A549 (cell line): ENCODE data around the gene CKAP5. TPM values are rescaled to one million over a fixed set of nuclear protein-coding genes. Genes with fewer than 3 reads are reported as not detected.
A peak's percentile ranks its signal among the peaks of the same experiment; 100 is the strongest.

Experiments
- ATAC-seq, 2 experiments: fragments of 200-7000 bp in 1 of 2; fragments of >200 bp in 1 of 2; cut with Nextera tagmentation in 1 of 2; cut with Tn5 transposase in 1 of 2; 3 replicates each; pipeline versions ENCODE4 v1.8.0 to v1.9.1; 2018 to 2020; ENCODE audit warnings: mild to moderate bottlenecking in 1 of 2, moderate library complexity in 1 of 2
- CTCF ChIA-PET: fragments of 300-600 bp; sonication (Branson Sonifier 250); formaldehyde crosslinking; extraction: SDS; loops from one replicate; lab custom pipeline; 2021; ENCODE audit warnings: antibody characterized with exemption, inconsistent platforms; lab: Yijun Ruan, JAX
- POLR2A ChIA-PET: fragments of 350-600 bp; formaldehyde crosslinking; extraction: SDS; loops from one replicate; lab custom pipeline; 2021; ENCODE audit warnings: antibody characterized with exemption, inconsistent platforms; lab: Yijun Ruan, JAX
- DNase-seq, 2 experiments: peaks; one replicate each; pipeline versions ENCODE4 v3.0.0 to v3.0.0-alpha.2; 2011 to 2016; ENCODE audit warnings: low read depth in 1 of 2, low spot score in 1 of 2
- FAIRE-seq: peaks from 2 replicates; lab custom pipeline; 2011; peaks lifted over from hg19 to GRCh38; lab: Jason Lieb, UNC
- H3K27ac ChIP-seq, 2 experiments: fragments of >200 bp; sonication (Bioruptor Twin); formaldehyde crosslinking; 3 replicates each; pipeline ENCODE4 v1.5.1; 2016 to 2017
- H3K4me1 ChIP-seq: fragments of >200 bp; sonication (Bioruptor Twin); formaldehyde crosslinking; 3 replicates; pipeline ENCODE4 v1.6.1; 2016
- H3K4me2 ChIP-seq: fragments of >200 bp; sonication (Bioruptor Twin); formaldehyde crosslinking; 3 replicates; pipeline ENCODE4 v1.6.1; 2016
- H3K4me3 ChIP-seq: fragments of >200 bp; sonication (Bioruptor Twin); formaldehyde crosslinking; 3 replicates; pipeline ENCODE4 v1.5.1; 2016
- H3K9me3 ChIP-seq: fragments of >200 bp; sonication (Bioruptor Twin); formaldehyde crosslinking; 3 replicates; pipeline ENCODE4 v1.6.1; 2016
- ATOH8 ChIP-seq: fragments of 250-450 bp; sonication (Bioruptor Pico); IDR thresholded peaks from 2 replicates; pipeline ENCODE4 v1.5.0; 2020; ENCODE audit warnings: low read depth, mild to moderate bottlenecking, moderate library complexity
- BCL3 ChIP-seq: fragments of >200 bp; sonication (Bioruptor Twin); formaldehyde crosslinking; IDR thresholded peaks from 3 replicates; pipeline ENCODE4 v1.6.1; 2016
- BHLHE40 ChIP-seq: IDR thresholded peaks from 2 replicates; pipeline ENCODE4 v1.6.1; 2012; ENCODE audit warnings: low read depth, low read length, inconsistent platforms
- CEBPB ChIP-seq, 2 experiments: fragments of >200 bp in 1 of 2; sonication (Bioruptor Twin) in 1 of 2; formaldehyde crosslinking in 1 of 2; IDR thresholded peaks; 2 replicates each; pipeline ENCODE4 v1.6.1; 2012 to 2016
- CHD2 ChIP-seq: fragments of 150-350 bp; IDR thresholded peaks from 2 replicates; pipeline ENCODE4 v1.6.1; 2014; ENCODE audit warnings: low read length; ENCODE audit not compliant: partially characterized antibody
- CHD4 ChIP-seq: fragments of 200-600 bp; sonication (generic); IDR thresholded peaks from 2 replicates; pipeline ENCODE4 v1.6.1; 2016; ENCODE audit warnings: antibody characterized with exemption, mild to moderate bottlenecking, borderline replicate concordance
- EP300 ChIP-seq, 2 experiments: fragments of >200 bp; sonication (Bioruptor Twin); formaldehyde crosslinking; IDR thresholded peaks; 2 replicates in 1 of 2; 3 replicates in 1 of 2; pipeline ENCODE4 v1.6.1; 2016 to 2017
- FOXS1 ChIP-seq: fragments of 250-450 bp; sonication (Bioruptor Pico); IDR thresholded peaks from 2 replicates; pipeline ENCODE4 v1.5.0; 2020; ENCODE audit warnings: mild to moderate bottlenecking, moderate library complexity
- HDAC2 ChIP-seq: fragments of 200-600 bp; sonication (generic); IDR thresholded peaks from 2 replicates; pipeline ENCODE4 v1.6.1; 2016
- HES2 ChIP-seq: fragments of >200 bp; sonication (Bioruptor Twin); formaldehyde crosslinking; IDR thresholded peaks from 2 replicates; pipeline ENCODE4 v1.6.1; 2016
- KDM5A ChIP-seq: fragments of 200-600 bp; sonication (generic); IDR thresholded peaks from 2 replicates; pipeline ENCODE4 v1.6.1; 2016; ENCODE audit warnings: antibody characterized with exemption, mild to moderate bottlenecking
- NR3C1 ChIP-seq: fragments of >200 bp; sonication (Bioruptor Twin); formaldehyde crosslinking; IDR thresholded peaks from 3 replicates; pipeline ENCODE4 v1.6.1; 2017
- PBX3 ChIP-seq: IDR thresholded peaks from 2 replicates; pipeline ENCODE4 v1.6.1; 2012
- PHF8 ChIP-seq: fragments of 200-600 bp; sonication (generic); IDR thresholded peaks from 2 replicates; pipeline ENCODE4 v1.6.1; 2016; ENCODE audit warnings: low read depth, mild to moderate bottlenecking, antibody characterized with exemption, moderate library complexity, borderline replicate concordance
- POLR2A ChIP-seq: IDR thresholded peaks from 2 replicates; pipeline ENCODE4 v1.6.1; 2012; ENCODE audit warnings: mild to moderate bottlenecking, low read length
- POLR2AphosphoS2 ChIP-seq: conservative IDR thresholded peaks from 2 replicates; pipeline ENCODE4 v1.6.1; 2012; ENCODE audit warnings: low read length, improper control_type of control experiment, inconsistent platforms
- RARB ChIP-seq: fragments of 250-450 bp; sonication (Bioruptor Pico); IDR thresholded peaks from 2 replicates; pipeline ENCODE4 v1.8.0; 2021; ENCODE audit warnings: mild to moderate bottlenecking, moderate library complexity
- SREBF2 ChIP-seq: fragments of 450-650 bp; IDR thresholded peaks from 2 replicates; pipeline ENCODE4 v1.6.1; 2014; ENCODE audit warnings: mild to moderate bottlenecking, moderate library complexity
- TFCP2L1 ChIP-seq: fragments of 250-450 bp; sonication (Bioruptor Pico); IDR thresholded peaks from 2 replicates; pipeline ENCODE4 v1.5.0; 2021; ENCODE audit warnings: mild to moderate bottlenecking
- USF2 ChIP-seq: fragments of 450-650 bp; IDR thresholded peaks from 2 replicates; pipeline ENCODE4 v1.6.1; 2014; ENCODE audit warnings: antibody characterized with exemption
- ZC3H11A ChIP-seq: fragments of 450-650 bp; IDR thresholded peaks from 2 replicates; pipeline ENCODE4 v1.6.1; 2014; ENCODE audit warnings: antibody characterized with exemption, mild to moderate bottlenecking
- ZNF302 ChIP-seq: fragments of 250-450 bp; sonication (Bioruptor Pico); IDR thresholded peaks from 2 replicates; pipeline ENCODE4 v1.9.0; 2021; ENCODE audit warnings: inconsistent platforms, mild to moderate bottlenecking, moderate library complexity
- WGBS: methylation state at CpG from one replicate; pipeline ENCODE4 v1.1.6; 2017; ENCODE audit errors: missing lambda C conversion rate; 5-methylcytosine and 5-hydroxymethylcytosine counted together
- polyA plus RNA-seq, 4 experiments: library from polyadenylated mRNA; depleted of rRNA in 3 of 4; stranded (reverse); fragments of >200 nt; fragmentation: RNase III in 1 of 4; extraction: RNeasy Plus Mini Kit Qiagen cat#74134 plus additional on column Dnase treatment in 1 of 4; gene quantifications; 2 replicates in 3 of 4; 3 replicates in 1 of 4; pipeline ENCODE4 v1.2.3, GENCODE V29; 2011 to 2017

The CKAP5 gene
- polyA plus RNA-seq, 2 of the 4 experiments (the other 2 are of a cell fraction): 66.3 to 173 TPM

GRCh38 chr11:46705070-46705688, 140.9 kb downstream of the CKAP5 start:
- H3K4me3 ChIP-seq: no peak overlapping the region
- DNase-seq: no peak
- no peak for FAIRE-seq
- ChIA-PET POLR2A (no interaction called here), CTCF (interaction anchor here (1.0 to 1.6 kb wide), 2 partner anchors 8 to 474 kb away, joined by 3 read pairs; no protein-coding TSS in a partner anchor)
- peaks cover 22% of the 10 kb centered on the region for H3K4me1 ChIP-seq
- no peak overlapping the region for H3K4me2 ChIP-seq
- no peak overlapping the region for H3K27ac ChIP-seq
- 98% methylated on average over 30 of the region's 31 CpGs for WGBS
- no peak for TF ChIP-seq TFCP2L1 (CRISPR knock-in tag)
- no peaks in the 10 kb centered on the region for H3K9me3 ChIP-seq
- ATAC-seq: no peak

GRCh38 chr11:46701078-46701654, 144.9 kb downstream of the CKAP5 start:
- peak overlapping the region; percentile 99 for H3K27ac ChIP-seq
- H3K9me3 ChIP-seq: no peaks in the 10 kb centered on the region
- no peak for FAIRE-seq
- ChIA-PET POLR2A (interaction anchor here (0.7 to 1.5 kb wide), 9 partner anchors 10 to 140 kb away, joined by 3 to 11 read pairs (median 4); partner anchors contain the start of gene AMBRA1), CTCF (interaction anchor here (1.1 to 1.4 kb wide), 5 partner anchors 14 to 311 kb away, joined by 3 to 4 read pairs (median 3); no protein-coding TSS in a partner anchor)
- H3K4me2 ChIP-seq: peak overlapping the region; percentile 91
- DNase-seq: no peak
- TF ChIP-seq BHLHE40 (no peak), CHD4 (no peak), EP300 (IDR thresholded peaks at IDR 0.05) (no peak), POLR2A (peak; percentile 73; the same call in 1 of the 2 replicates), POLR2AphosphoS2 (no peak), TFCP2L1 (CRISPR knock-in tag) (no peak), CEBPB (IDR thresholded peaks at IDR 0.05) (no peak), BCL3 (0 out of 3 replicates have a peak, but pooled peaks have one; percentile 8), HDAC2 (no peak), PBX3 (no peak), USF2 (no peak), NR3C1 (no peak), RARB (CRISPR knock-in tag) (no peak), ZNF302 (CRISPR knock-in tag) (no peak), ZC3H11A (no peak), PHF8 (0 out of 2 replicates have a peak, but pooled peaks have one; percentile 25), KDM5A (peak; percentile 92), SREBF2 (no peak)
- WGBS: 3% methylated on average over 26 of the region's 29 CpGs
- H3K4me3 ChIP-seq: peak overlapping the region; percentile 93
- peaks cover 24% of the 10 kb centered on the region; the same call in 2 of the 3 replicates for H3K4me1 ChIP-seq
- peak; percentile 22 to 25; a peak in 4 of 6 replicates for ATAC-seq

- Histone ChIP-seq H3K4me3 (peak within 1 kb of the TSS; percentile 93), H3K4me2 (peak within 1 kb of the TSS; percentile 91), H3K27ac (peak within 1 kb of the TSS; percentile 99), H3K4me1 (peaks cover 24% of the 10 kb centered on the region; the same call in 2 of the 3 replicates), H3K9me3 (no peaks in the 10 kb centered on the region)
- FAIRE-seq (peak; percentile 72), ATAC-seq (peak; percentile 95 to 96), DNase-seq (peak; percentile 89 to 99)
- WGBS: 1% methylated on average over 35 of the region's 44 CpGs
- CTCF ChIA-PET: interaction anchor here (1.2 to 1.4 kb wide), 4 partner anchors 23 to 311 kb away, joined by 3 to 4 read pairs (median 4); no protein-coding TSS in a partner anchor
- POLR2A ChIA-PET: interaction anchor here (0.7 to 1.5 kb wide), 9 partner anchors 11 to 139 kb away, joined by 3 to 11 read pairs (median 4); partner anchors contain the start of gene AMBRA1
- TF ChIP-seq ATOH8 (CRISPR knock-in tag) (no peak), HES2 (no peak), PHF8 (peak; percentile 56; the same call in 1 of the 2 replicates), NR3C1 (no peak), SREBF2 (no peak), USF2 (peak; percentile 21; the same call in 1 of the 2 replicates), FOXS1 (CRISPR knock-in tag) (no peak), BCL3 (peak; percentile 40; the same call in 1 of the 3 replicates), ZC3H11A (peak; percentile 45; the same call in 1 of the 2 replicates), EP300 (IDR thresholded peaks at IDR 0.05) (no peak), CHD2 (peak; percentile 34), RARB (CRISPR knock-in tag) (peak; percentile 79; the same call in 1 of the 2 replicates)
Observed at GRCh38 chr11:46700241-46701077, 145.6 kb downstream of the CKAP5 start, which contains the start of the genes ARHGAP1 and ZNF408. Gene ARHGAP1, minus strand, starts transcription at chr11:46700619. Its CDS starts 4,512 bp downstream, at chr11:46696107. Gene ZNF408, plus strand, starts transcription at chr11:46701031. Its CDS starts 17 bp downstream, at chr11:46701048.
